ENCODE results near the gene EID2.

Gene EID2, protein sequence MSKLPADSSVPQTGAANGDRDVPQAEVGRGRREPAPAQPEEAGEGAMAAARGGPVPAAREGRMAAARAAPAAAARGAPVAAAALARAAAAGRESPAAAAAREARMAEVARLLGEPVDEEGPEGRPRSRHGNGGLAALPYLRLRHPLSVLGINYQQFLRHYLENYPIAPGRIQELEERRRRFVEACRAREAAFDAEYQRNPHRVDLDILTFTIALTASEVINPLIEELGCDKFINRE

DNA sequence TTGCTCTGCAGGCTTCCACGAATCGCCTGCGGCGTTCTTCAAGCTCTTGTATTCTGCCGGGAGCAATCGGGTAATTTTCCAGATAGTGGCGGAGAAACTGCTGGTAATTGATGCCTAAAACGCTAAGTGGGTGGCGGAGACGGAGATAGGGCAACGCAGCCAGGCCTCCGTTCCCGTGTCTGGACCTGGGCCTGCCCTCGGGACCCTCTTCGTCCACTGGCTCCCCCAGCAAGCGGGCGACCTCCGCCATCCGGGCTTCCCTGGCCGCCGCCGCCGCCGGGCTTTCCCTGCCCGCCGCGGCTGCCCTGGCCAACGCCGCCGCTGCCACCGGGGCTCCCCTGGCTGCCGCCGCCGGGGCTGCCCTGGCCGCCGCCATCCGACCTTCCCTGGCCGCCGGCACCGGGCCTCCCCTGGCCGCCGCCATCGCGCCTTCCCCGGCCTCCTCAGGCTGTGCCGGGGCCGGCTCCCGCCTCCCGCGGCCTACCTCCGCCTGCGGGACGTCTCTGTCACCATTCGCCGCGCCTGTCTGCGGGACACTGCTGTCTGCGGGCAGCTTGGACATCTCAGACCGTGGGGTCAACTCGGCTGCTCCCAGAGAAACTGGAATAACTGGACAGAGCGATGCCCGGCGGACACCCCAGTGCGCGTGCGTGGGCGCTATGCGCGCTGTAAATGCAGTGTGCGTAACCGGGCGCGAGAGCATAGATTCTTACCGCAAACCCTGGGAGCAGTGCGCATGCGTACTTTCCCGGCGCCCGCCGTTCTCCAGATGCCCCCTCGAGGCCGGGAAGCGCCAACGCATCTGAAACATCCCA, at the start of gene EID2:
Gene EID2, minus strand, starts transcription at position 644 of the 815 bp plus-strand sequence. Its CDS starts 82 bp downstream, at position 562.
- TF ChIP-seq YY1 (IDR thresholded peaks at IDR 0.05; ENCODE audit: low read depth) (peak; percentile 44; the same call in 1 of the 2 replicates), EGR1 (IDR thresholded peaks at IDR 0.05) (peak; percentile 94), ZBTB7A (IDR thresholded peaks at IDR 0.05; ENCODE audit: low read depth) (0 out of 2 replicates have a peak, but pooled peaks have one; percentile 52), TAF1 (IDR thresholded peaks at IDR 0.05; ENCODE audit: low read depth) (peak; percentile 78; the same call in 1 of the 2 replicates), NFIC (IDR thresholded peaks at IDR 0.05) (no peak), RAD21 (IDR thresholded peaks at IDR 0.05; ENCODE audit: low read depth) (peak; percentile 60), FOXM1 (IDR thresholded peaks at IDR 0.05; ENCODE audit: borderline replicate concordance, low read depth) (no peak), CEBPB (IDR thresholded peaks at IDR 0.05) (no peak), TEAD4 (IDR thresholded peaks at IDR 0.05) (peak; percentile 44), TCF12 (IDR thresholded peaks at IDR 0.05; ENCODE audit: low read depth) (0 out of 2 replicates have a peak, but pooled peaks have one; percentile 58), EP300 (IDR thresholded peaks at IDR 0.05; ENCODE audit: borderline replicate concordance) (no peak), CREB1 (IDR thresholded peaks at IDR 0.05; ENCODE audit: low read depth) (no peak)
- TF ChIP-seq, protein P1, sequence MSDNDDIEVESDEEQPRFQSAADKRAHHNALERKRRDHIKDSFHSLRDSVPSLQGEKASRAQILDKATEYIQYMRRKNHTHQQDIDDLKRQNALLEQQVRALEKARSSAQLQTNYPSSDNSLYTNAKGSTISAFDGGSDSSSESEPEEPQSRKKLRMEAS (IDR thresholded peaks at IDR 0.05) = peak; percentile 61
- TF ChIP-seq, protein P2, sequence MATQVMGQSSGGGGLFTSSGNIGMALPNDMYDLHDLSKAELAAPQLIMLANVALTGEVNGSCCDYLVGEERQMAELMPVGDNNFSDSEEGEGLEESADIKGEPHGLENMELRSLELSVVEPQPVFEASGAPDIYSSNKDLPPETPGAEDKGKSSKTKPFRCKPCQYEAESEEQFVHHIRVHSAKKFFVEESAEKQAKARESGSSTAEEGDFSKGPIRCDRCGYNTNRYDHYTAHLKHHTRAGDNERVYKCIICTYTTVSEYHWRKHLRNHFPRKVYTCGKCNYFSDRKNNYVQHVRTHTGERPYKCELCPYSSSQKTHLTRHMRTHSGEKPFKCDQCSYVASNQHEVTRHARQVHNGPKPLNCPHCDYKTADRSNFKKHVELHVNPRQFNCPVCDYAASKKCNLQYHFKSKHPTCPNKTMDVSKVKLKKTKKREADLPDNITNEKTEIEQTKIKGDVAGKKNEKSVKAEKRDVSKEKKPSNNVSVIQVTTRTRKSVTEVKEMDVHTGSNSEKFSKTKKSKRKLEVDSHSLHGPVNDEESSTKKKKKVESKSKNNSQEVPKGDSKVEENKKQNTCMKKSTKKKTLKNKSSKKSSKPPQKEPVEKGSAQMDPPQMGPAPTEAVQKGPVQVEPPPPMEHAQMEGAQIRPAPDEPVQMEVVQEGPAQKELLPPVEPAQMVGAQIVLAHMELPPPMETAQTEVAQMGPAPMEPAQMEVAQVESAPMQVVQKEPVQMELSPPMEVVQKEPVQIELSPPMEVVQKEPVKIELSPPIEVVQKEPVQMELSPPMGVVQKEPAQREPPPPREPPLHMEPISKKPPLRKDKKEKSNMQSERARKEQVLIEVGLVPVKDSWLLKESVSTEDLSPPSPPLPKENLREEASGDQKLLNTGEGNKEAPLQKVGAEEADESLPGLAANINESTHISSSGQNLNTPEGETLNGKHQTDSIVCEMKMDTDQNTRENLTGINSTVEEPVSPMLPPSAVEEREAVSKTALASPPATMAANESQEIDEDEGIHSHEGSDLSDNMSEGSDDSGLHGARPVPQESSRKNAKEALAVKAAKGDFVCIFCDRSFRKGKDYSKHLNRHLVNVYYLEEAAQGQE (IDR thresholded peaks at IDR 0.05; ENCODE audit: low read depth) = no peak
- TF ChIP-seq, protein P3, sequence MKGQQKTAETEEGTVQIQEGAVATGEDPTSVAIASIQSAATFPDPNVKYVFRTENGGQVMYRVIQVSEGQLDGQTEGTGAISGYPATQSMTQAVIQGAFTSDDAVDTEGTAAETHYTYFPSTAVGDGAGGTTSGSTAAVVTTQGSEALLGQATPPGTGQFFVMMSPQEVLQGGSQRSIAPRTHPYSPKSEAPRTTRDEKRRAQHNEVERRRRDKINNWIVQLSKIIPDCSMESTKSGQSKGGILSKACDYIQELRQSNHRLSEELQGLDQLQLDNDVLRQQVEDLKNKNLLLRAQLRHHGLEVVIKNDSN (IDR thresholded peaks at IDR 0.05) = no peak

DNA sequence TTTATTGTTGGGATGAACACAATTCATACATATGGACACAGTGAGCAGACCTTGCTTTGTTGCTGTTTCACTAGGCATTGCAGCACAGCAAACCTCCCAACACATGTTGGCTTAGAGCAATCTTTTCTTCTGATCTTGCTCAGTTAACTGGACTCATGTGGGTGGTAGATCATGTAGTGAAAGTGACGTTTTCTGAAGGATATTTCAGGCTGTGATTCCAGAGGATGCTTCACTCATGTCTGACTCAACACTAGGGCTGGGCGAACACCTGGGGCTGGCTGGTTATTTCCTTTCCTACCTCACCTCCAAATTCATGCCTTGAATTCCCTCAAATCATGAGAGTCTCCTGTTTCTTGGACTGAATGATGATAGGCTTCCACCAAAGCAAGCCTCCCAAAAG, 48.1 kb upstream of the EID2 start:
- TF ChIP-seq EP300 (IDR thresholded peaks at IDR 0.05; ENCODE audit: borderline replicate concordance) (no peak), TCF12 (IDR thresholded peaks at IDR 0.05; ENCODE audit: low read depth) (no peak), YY1 (IDR thresholded peaks at IDR 0.05; ENCODE audit: low read depth) (no peak), FOXM1 (IDR thresholded peaks at IDR 0.05; ENCODE audit: borderline replicate concordance, low read depth) (no peak), NFIC (IDR thresholded peaks at IDR 0.05) (no peak), CREB1 (IDR thresholded peaks at IDR 0.05; ENCODE audit: low read depth) (no peak), TEAD4 (IDR thresholded peaks at IDR 0.05) (no peak), RAD21 (IDR thresholded peaks at IDR 0.05; ENCODE audit: low read depth) (no peak), TAF1 (IDR thresholded peaks at IDR 0.05; ENCODE audit: low read depth) (no peak), ZBTB7A (IDR thresholded peaks at IDR 0.05; ENCODE audit: low read depth) (no peak), EGR1 (IDR thresholded peaks at IDR 0.05) (no peak), CEBPB (IDR thresholded peaks at IDR 0.05) (no peak)
- TF ChIP-seq, protein P2 (IDR thresholded peaks at IDR 0.05; ENCODE audit: low read depth) = no peak
- TF ChIP-seq, protein P3 (IDR thresholded peaks at IDR 0.05) = no peak
- TF ChIP-seq, protein P1 (IDR thresholded peaks at IDR 0.05) = no peak

DNA sequence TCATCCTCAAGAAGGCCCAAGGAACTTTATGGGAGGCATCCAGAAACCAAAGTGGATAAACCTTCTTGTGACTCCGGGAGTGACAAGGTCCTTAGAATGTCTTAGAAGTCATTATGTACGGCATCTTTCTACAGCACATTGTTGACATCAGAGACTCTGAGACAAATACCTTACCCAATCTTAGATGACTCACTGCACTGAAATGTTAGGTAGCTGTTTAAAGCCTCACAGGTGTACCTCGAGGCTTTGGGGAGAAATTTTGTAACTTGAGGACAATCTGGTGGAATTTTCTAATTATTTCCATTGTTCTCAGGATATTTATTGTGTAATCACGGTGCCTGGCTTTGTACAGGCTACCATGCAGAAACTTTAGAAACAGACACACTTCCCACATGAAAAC, 47.5 kb upstream of the EID2 start:
- TF ChIP-seq, protein P2 (IDR thresholded peaks at IDR 0.05; ENCODE audit: low read depth) = no peak
- TF ChIP-seq CEBPB (IDR thresholded peaks at IDR 0.05) (no peak), RAD21 (IDR thresholded peaks at IDR 0.05; ENCODE audit: low read depth) (no peak), YY1 (IDR thresholded peaks at IDR 0.05; ENCODE audit: low read depth) (no peak), EGR1 (IDR thresholded peaks at IDR 0.05) (no peak), TEAD4 (IDR thresholded peaks at IDR 0.05) (no peak), ZBTB7A (IDR thresholded peaks at IDR 0.05; ENCODE audit: low read depth) (no peak), EP300 (IDR thresholded peaks at IDR 0.05; ENCODE audit: borderline replicate concordance) (no peak)
- TF ChIP-seq, protein P1 (IDR thresholded peaks at IDR 0.05) = no peak
